GM18505 (cell line): ENCODE data around the gene STRN3.
"Not testable (repeated sequence)": the region's sequence is repeated elsewhere in the genome, so short reads cannot be mapped to it uniquely, and the experiment has no call there.

ENCODE experiments used
- ATAC-seq: cut with Tn5 transposase; IDR thresholded peaks from one replicate; pipeline ENCODE4 v1.9.1; 2021; ENCODE audit not compliant: unreplicated experiment
- POLR2A ChIP-seq: IDR thresholded peaks from 4 replicates; pipeline ENCODE4 v1.6.1; 2011; ENCODE audit warnings: borderline replicate concordance; ENCODE audit not compliant: insufficient read depth, insufficient read length; ENCODE audit errors: extremely low read depth

Gene STRN3

GRCh38 chr14:30903285-30904124, 122.7 kb downstream of the STRN3 start:
- no peak for TF ChIP-seq POLR2A
- ATAC-seq: no peak

DNA sequence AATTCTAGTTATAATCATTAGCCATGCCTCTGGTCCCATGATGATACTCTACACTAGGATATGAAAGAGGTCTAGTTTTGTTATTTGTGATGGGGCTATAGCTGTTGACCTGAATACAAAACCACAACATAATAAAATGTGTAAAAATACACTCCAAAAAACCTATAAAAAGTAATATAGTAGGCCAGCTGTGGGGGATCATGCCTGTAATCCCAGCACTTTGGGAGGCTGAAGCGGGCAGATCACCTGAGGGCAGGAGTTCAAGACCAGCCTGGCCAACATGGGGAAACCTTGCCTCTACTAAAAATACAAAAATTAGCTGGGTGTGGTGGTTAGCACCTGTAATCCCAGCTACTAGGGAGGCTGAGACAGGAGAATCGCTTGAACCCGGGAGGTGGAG, 129.1 kb downstream of the STRN3 start:
- not testable (repeated sequence) for ATAC-seq

- no peak for TF ChIP-seq POLR2A
- ATAC-seq: no peak
Measured at GRCh38 chr14:30896435-30896834, 129.7 kb downstream of the STRN3 start.

DNA sequence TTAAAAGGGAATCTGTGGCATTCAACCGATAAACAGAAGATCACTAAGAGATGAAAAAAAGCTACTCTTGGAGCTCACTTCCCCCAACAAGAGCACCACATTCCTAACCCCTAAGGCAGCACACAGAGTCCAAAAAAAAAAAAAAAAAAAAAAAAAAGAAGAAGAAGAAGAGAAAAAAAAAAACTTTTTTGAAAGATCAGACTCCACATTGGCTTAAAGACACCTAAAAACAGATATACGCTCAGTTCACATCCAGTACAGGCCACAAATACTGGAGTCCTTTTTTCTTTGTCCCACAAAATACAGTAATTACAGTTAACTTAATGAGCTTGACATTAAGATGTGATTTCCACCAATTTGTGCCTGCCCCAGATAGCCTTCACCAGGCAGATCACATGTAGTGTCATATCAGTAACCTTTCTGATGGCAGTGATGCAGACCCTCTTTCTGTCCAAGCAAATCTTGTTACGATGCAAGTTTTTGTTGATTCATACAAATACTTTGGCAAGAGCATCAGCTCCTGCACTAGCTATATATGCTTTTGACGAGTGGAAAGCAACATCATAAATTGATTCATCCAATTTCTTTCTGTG, 131.2 kb downstream of the STRN3 start:
- ATAC-seq: no peak
- no peak for TF ChIP-seq POLR2A

DNA sequence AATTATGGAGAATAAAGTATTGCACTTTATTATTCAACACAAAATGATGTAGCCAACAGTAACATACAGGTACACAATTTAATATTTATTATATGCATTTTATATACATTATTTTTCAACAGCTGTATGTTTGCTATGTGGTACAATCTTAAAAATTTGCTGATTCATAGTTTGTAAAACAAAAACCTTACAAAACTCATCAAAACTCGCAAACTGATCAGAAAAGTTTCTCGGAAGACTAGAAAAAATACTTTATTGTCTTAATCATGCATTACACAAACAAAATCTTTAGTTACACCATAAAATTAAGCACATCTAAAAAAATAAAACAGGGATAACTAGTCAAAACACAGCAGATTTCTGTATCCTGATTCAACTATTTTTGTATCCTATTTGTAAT, 132.4 kb downstream of the STRN3 start:
- no peak for ATAC-seq
- TF ChIP-seq POLR2A: no peak

GRCh38 chr14:30889244-30889594, 137.0 kb downstream of the STRN3 start:
- no peak for ATAC-seq

DNA sequence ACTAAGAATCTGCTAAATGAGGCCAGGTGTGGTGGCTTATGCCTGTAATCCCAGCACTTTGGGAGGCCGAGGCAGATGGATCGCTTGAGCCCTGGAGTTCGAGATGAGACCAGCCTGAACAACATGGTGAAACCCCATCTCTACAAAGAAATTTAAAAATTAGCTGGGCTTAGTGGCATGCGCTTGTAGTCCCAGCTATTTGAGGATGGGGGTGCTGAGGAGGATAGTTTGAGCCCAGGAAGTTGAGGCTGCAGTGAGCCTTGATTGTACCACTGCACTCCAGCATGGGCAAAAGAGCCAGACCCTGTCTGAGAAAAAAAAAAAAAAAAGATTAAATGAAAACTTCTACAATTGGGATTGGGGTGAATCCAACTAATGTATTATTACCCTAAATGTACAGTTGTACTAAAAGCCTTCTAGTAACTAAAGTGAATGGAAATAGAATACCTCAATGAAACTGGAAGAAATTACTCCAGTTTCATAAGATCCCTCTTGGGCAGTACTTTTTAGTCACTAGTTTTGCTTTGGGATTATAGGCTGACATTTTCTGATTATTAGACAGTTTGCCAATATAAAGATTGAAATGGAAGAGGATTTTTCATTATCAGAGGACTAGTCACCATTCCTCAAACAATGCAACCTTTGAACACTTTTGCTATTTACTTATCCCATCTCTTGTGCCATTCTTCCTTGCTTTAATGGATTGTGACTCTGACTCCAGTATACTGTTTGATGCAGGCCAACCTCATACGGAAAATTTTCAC, 137.5 kb downstream of the STRN3 start:
- no peak for TF ChIP-seq POLR2A
- no peak for ATAC-seq

More at GRCh38 chr14:30889244-30889594, 137.0 kb downstream of the STRN3 start:
- TF ChIP-seq POLR2A: no peak

DNA sequence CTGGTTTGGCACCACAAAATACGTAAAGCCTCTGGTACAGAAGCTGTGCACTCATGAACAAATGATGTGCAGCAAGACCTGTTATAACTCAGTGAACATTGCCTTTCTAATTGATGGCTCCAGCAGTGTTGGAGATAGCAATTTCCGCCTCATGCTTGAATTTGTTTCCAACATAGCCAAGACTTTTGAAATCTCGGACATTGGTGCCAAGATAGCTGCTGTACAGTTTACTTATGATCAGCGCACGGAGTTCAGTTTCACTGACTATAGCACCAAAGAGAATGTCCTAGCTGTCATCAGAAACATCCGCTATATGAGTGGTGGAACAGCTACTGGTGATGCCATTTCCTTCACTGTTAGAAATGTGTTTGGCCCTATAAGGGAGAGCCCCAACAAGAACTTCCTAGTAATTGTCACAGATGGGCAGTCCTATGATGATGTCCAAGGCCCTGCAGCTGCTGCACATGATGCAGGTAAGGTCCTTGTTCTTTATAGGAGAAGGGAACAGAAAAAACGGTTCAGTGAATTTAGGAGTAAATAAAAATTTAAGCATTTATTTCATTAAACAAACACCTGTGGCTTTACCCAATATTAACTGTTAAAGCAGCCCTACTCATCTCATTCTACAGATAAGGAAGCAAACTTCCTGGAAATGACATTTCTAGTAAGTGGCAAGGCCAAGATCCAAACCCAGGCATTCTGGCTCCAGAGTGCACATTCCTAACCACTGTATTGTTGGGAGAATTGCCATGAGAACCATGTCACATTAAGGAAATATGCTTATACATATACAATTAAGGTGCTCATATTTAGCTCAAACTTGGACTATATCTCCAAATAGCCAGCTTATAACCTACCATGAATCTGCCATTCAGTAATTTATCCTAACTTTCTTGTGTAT, 140.1 kb downstream of the STRN3 start:
- no peak for ATAC-seq
- TF ChIP-seq POLR2A: no peak

DNA sequence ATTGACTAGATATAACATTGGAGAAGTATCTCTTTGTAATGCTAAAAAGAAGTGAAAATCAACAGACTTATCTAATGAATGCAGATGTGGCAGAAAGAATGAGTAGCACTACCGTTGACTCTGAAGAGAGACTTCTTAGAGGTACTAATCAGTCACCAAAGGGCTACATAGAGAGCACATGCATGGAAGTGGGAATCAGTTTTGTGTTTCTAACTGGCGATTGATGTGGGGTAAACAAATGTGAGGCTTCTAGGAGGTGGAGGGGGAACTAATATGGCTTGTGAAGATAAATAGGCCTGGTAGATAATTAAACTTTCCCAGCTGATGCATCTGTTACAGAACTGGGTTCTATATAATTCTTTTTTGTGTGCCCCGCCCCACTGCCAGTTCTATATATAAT, 141.3 kb downstream of the STRN3 start:
- no peak for TF ChIP-seq POLR2A
- ATAC-seq: no peak

DNA sequence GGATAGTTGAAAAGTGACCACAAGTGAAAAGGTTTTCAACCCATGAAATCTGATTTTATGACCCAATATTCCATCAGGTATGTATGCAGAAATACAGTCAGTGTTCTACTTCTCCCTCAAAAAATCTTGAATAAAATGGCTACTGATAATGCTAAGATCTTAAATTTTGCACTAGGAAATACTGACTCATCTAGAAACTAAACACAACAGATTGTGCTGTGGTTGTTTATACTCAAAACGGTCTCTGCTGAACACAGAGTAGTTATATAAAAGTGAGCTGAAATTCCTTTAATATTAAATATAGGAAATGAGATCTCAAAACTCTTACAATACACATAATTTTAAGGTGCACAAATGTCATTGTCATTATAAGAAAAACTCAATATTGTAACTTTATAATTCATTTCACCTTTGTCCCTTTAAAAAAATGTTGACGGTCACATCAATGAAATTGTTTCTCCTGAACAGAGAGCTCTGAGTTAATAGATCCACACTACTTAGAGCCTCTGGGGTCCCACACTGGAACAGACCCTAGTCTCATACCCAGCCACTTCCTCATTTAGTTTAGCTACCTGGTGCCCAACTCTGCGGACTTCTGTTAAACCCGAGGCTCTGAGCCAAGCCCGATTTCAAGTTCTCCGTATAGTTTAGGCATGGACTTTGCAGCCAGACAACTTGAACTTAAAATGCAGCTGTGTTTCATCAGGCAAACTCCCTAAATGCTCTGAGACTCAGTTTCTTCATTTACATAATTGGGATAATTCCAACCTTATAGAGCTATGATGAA, 142.5 kb downstream of the STRN3 start:
- ATAC-seq: no peak
- TF ChIP-seq POLR2A: no peak

DNA sequence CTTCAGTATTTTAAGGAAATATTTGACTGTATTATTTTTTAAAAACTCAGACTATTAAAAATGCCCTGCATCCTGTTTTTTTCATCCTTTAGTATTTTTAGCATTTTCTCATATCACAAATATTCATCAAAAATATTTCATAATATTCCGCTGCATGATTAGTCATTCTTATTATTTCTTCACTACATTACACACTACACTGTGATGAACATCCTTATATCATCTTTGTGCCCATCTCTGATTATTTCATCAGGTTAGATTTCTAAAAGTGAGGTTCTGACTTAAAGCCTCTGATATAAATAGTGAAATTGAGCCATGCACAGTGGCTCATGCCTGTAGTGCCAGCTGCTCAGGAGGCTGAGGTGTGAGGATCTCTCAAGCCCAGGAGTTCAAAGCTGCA, 143.7 kb downstream of the STRN3 start:
- ATAC-seq: no peak
- no peak for TF ChIP-seq POLR2A

GRCh38 chr14:30876692-30877091, 149.5 kb downstream of the STRN3 start:
- ATAC-seq: no peak
- TF ChIP-seq POLR2A: no peak
